ENCODE data around the gene GPC6.

GPC6 gene

GRCh38 chr13:94030415-94031119 lies 804.0 kb downstream of the GPC6 start:
- no peak overlapping the region for H3K4me3 ChIP-seq (ENCODE audit: low read depth, low read length)
- DNase-seq, result no peak
- in situ Hi-C loops (cut with HindIII; ENCODE audit: low pct_ligation_motif_present, low sequenced_read_pairs), result no loop called here
- H3K27me3 ChIP-seq (replicated peaks), result no peaks in the 10 kb centered on the region
- H3K27ac ChIP-seq, result no peak overlapping the region
- TF ChIP-seq, protein P1, sequence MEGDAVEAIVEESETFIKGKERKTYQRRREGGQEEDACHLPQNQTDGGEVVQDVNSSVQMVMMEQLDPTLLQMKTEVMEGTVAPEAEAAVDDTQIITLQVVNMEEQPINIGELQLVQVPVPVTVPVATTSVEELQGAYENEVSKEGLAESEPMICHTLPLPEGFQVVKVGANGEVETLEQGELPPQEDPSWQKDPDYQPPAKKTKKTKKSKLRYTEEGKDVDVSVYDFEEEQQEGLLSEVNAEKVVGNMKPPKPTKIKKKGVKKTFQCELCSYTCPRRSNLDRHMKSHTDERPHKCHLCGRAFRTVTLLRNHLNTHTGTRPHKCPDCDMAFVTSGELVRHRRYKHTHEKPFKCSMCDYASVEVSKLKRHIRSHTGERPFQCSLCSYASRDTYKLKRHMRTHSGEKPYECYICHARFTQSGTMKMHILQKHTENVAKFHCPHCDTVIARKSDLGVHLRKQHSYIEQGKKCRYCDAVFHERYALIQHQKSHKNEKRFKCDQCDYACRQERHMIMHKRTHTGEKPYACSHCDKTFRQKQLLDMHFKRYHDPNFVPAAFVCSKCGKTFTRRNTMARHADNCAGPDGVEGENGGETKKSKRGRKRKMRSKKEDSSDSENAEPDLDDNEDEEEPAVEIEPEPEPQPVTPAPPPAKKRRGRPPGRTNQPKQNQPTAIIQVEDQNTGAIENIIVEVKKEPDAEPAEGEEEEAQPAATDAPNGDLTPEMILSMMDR (IDR thresholded peaks at IDR 0.05; ENCODE audit: low read depth, low read length, missing control alignments), result no peak
- no peaks in the 10 kb centered on the region for H3K36me3 ChIP-seq (replicated peaks)

DNA sequence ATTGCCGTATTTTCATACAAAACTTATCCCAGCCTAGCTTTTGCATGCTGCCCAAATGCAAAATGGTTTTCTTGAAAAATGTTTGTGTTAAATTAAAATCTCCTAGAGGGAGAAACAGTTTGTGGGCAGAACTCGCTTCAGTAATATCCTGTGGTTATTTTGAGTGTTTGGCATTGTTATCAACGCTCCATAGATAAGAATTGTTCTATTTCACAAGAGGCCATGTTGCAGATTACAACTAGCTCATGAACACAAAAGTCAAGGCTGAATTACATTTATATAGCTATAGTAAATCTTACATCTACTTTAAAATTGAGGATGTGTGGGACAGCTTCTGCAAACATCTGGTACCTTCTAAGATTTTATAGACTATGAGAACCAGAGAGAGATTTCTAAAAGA lies 805.0 kb downstream of the GPC6 start:
- DNase-seq, result no peak
- no peak overlapping the region for H3K4me3 ChIP-seq (ENCODE audit: low read depth, low read length)
- H3K27ac ChIP-seq, result no peak overlapping the region
- H3K27me3 ChIP-seq (replicated peaks), result no peaks in the 10 kb centered on the region
- TF ChIP-seq, protein P1 (IDR thresholded peaks at IDR 0.05; ENCODE audit: low read depth, low read length, missing control alignments), result no peak
- H3K36me3 ChIP-seq (replicated peaks), result no peaks in the 10 kb centered on the region
- in situ Hi-C loops (cut with HindIII; ENCODE audit: low pct_ligation_motif_present, low sequenced_read_pairs), result no loop called here

DNA sequence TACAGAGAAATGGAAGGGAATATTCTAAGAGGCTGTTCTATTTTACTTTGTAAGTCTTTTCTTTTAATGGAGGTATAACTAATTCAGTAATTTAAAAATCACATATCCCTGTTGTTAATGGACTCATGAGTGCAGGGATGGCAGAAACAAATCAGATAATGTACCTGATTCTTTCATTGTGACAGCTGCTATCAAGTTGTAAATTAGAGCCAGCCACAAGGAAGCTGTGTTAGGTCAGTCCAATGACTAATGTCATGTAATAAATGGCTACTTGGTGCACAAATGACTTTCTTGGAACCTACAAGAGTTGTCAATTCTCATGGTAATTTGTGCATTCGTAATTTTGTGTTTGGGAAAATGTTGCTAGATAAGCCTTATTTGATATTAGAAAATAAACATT lies 806.5 kb downstream of the GPC6 start:
- in situ Hi-C loops (cut with HindIII; ENCODE audit: low pct_ligation_motif_present, low sequenced_read_pairs), result no loop called here
- no peak for DNase-seq

DNA sequence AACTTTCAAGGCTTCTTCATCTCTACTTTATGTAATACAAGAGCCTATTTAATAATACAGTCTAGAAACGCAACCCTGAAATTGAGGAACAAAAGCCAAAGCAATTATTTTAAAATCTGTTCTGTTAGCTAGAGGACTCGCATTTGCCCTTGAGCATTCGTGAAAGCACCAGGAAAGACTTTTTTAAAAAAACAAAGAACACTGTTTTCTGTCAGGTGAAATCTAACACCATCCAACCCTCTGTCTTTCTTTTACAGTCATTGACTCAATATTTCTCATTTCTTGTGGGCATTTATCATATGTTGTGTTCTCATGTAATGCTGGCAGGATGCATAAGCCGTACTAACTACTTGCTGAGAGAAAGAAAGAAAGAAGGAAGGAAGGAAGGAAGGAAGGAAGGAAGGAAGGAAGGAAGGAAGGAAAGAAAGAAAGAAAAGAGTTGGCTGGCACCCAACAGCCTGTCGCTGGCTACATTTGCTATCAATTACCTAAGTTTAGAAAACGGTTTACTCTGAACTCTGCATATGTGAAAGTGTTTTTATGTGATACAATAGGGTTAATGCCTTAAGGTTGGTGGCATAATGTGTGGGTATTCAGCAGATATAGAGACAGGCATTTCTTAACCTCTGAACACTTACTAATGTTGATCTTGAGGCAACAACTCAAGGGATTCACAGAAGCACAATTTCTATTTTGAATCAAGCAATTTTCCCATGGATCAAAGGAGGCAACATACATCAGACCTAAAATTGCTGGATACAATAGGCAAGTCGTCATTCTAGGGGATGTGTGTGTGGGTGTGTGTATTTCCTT lies 807.4 kb downstream of the GPC6 start:
- Histone ChIP-seq H3K27ac (no peak overlapping the region), H3K27me3 (replicated peaks) (no peaks in the 10 kb centered on the region), H3K36me3 (replicated peaks) (no peaks in the 10 kb centered on the region), H3K4me3 (ENCODE audit: low read depth, low read length) (no peak overlapping the region)
- no peak for DNase-seq
- in situ Hi-C loops (cut with HindIII; ENCODE audit: low pct_ligation_motif_present, low sequenced_read_pairs), result no loop called here
- TF ChIP-seq, protein P1 (IDR thresholded peaks at IDR 0.05; ENCODE audit: low read depth, low read length, missing control alignments), result no peak

More for the DNA sequence above, 806.5 kb downstream of the GPC6 start:
- Histone ChIP-seq H3K4me3 (ENCODE audit: low read depth, low read length) (no peak overlapping the region), H3K27ac (no peak overlapping the region), H3K27me3 (replicated peaks) (no peaks in the 10 kb centered on the region), H3K36me3 (replicated peaks) (no peaks in the 10 kb centered on the region)
- TF ChIP-seq, protein P1 (IDR thresholded peaks at IDR 0.05; ENCODE audit: low read depth, low read length, missing control alignments), result no peak

DNA sequence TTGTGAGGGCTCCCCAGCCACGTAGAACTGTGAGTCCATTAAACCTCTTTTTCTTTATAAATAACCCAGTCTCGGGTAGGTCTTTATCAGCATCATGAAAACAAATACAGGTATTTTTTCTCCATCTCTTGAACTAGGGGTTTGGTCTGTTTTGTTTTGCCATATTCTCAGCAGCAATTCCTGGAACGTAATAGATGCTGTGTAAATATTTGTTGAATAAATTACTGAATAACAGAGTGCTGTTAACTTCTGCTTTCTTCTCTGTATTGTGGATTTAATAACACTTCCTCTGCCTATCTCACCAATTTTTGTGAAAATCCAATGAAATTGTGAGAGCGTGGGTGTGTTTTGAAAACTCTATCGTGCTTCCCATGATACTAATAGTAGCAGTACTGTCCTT lies 823.4 kb downstream of the GPC6 start:
- in situ Hi-C loops (cut with HindIII; ENCODE audit: low pct_ligation_motif_present, low sequenced_read_pairs), result no loop called here
- TF ChIP-seq, protein P1 (IDR thresholded peaks at IDR 0.05; ENCODE audit: low read depth, low read length, missing control alignments), result no peak
- H3K27me3 ChIP-seq (replicated peaks), result no peaks in the 10 kb centered on the region
- H3K36me3 ChIP-seq (replicated peaks), result no peaks in the 10 kb centered on the region
- no peak overlapping the region for H3K27ac ChIP-seq
- no peak overlapping the region for H3K4me3 ChIP-seq (ENCODE audit: low read depth, low read length)
- no peak for DNase-seq

Data from brain microvascular endothelial cell (primary cell).